Measurements from ENCODE around the gene NT5M.
"Not testable (repeated sequence)": the region's sequence is repeated elsewhere in the genome, so short reads cannot be mapped to it uniquely, and the experiment has no call there.

The NT5M gene

GRCh38 chr17:17303010-17303846, at the start of gene NT5M:
TSS of gene NT5M (plus strand) at chr17:17303373. CDS start at chr17:17303551, 178 bp downstream.
- DNase-seq = peak; percentile 83

- no peak for DNase-seq
These were observed 49.8 kb upstream of the NT5M start for GRCh38 chr17:17253406-17253805.

GRCh38 chr17:17254036-17254435, 49.1 kb upstream of the NT5M start:
- DNase-seq = no peak

GRCh38 chr17:17255689-17256088, 47.5 kb upstream of the NT5M start:
- DNase-seq = not testable (repeated sequence)

- no peak for DNase-seq
These were observed 46.9 kb upstream of the NT5M start for GRCh38 chr17:17256316-17256715.

- no peak for DNase-seq
These were observed 45.2 kb upstream of the NT5M start for GRCh38 chr17:17258011-17258410.

- DNase-seq = no peak
These were observed 44.2 kb upstream of the NT5M start for GRCh38 chr17:17258998-17259397.

GRCh38 chr17:17264430-17264829, 38.7 kb upstream of the NT5M start:
- DNase-seq = no peak

- no peak for DNase-seq
These were observed 33.0 kb upstream of the NT5M start for GRCh38 chr17:17269926-17270773.

GRCh38 chr17:17275971-17276370, 27.2 kb upstream of the NT5M start:
- DNase-seq = no peak

- DNase-seq = not testable (repeated sequence)
These were observed 25.7 kb upstream of the NT5M start for GRCh38 chr17:17277431-17277830.

GRCh38 chr17:17279316-17279715, 23.9 kb upstream of the NT5M start:
- DNase-seq = no peak

- DNase-seq = peak; percentile 95
These were observed 22.3 kb upstream of the NT5M start, which contains the start of gene COPS3 for GRCh38 chr17:17280613-17281549. TSS of gene COPS3 (minus strand) at chr17:17281246. CDS start at chr17:17281186, 60 bp downstream.

GRCh38 chr17:17285951-17286350, 17.2 kb upstream of the NT5M start:
- DNase-seq = no peak

GRCh38 chr17:17289086-17289485, 14.1 kb upstream of the NT5M start:
- no peak for DNase-seq

GRCh38 chr17:17289701-17290100, 13.5 kb upstream of the NT5M start:
- DNase-seq = no peak

- DNase-seq = no peak
These were observed 8.0 kb upstream of the NT5M start for GRCh38 chr17:17295141-17295540.

GRCh38 chr17:17297217-17297616, 6.0 kb upstream of the NT5M start:
- DNase-seq = no peak

GRCh38 chr17:17298108-17298507, 5.1 kb upstream of the NT5M start:
- no peak for DNase-seq

GRCh38 chr17:17300624-17301568, 2.3 kb upstream of the NT5M start:
- DNase-seq = peak; percentile 57

GRCh38 chr17:17301659-17302058, 1.5 kb upstream of the NT5M start:
- not testable (repeated sequence) for DNase-seq

Data from activated CD4-positive, CD25-positive, alpha-beta regulatory T cell treated with anti-CD3 and anti-CD28 coated beads, Interleukin-2, amount 50 U/mL, for 72 hours (primary cell).